ENCODE results near the gene POU2F1.

DNA sequence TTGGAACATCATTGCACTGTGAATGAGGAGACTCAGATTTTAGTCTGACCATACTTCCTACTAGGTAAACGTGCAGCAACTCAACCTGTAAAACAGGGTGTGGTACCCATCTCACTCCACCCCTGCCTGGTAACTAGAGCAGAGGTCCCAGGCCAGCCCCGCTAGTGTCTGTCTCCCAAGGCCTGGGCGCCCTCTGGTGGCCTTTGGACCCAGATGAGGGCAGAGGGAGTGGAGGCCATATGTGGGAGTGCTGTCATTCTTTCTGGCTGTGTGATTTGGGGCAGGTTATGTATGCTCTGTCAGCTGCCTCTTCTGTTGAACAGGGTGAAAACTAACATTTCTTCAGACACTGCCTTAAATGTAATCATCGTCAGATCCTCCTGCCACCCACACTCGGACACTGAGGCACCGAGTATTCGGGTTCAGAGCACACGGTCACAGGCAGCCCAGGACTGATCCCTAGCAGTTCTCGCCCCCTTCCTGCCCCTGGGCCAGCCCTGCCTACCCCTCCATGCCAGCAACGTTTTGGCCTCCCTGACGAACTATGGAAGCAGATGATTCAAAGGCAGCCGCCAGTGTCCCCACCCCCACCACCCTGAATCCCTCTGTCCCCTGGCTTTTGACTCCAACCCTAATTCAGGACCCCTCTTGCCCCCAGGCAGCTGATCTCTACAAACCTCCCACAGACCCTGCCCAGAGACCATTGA lies 221.6 kb downstream of the POU2F1 start:
- TF ChIP-seq, protein P1, sequence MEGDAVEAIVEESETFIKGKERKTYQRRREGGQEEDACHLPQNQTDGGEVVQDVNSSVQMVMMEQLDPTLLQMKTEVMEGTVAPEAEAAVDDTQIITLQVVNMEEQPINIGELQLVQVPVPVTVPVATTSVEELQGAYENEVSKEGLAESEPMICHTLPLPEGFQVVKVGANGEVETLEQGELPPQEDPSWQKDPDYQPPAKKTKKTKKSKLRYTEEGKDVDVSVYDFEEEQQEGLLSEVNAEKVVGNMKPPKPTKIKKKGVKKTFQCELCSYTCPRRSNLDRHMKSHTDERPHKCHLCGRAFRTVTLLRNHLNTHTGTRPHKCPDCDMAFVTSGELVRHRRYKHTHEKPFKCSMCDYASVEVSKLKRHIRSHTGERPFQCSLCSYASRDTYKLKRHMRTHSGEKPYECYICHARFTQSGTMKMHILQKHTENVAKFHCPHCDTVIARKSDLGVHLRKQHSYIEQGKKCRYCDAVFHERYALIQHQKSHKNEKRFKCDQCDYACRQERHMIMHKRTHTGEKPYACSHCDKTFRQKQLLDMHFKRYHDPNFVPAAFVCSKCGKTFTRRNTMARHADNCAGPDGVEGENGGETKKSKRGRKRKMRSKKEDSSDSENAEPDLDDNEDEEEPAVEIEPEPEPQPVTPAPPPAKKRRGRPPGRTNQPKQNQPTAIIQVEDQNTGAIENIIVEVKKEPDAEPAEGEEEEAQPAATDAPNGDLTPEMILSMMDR (IDR thresholded peaks at IDR 0.05), result peak; percentile 55 to 70 (median 58)
- TF ChIP-seq POLR2A (IDR thresholded peaks at IDR 0.05), result no peak
- no peak for TF ChIP-seq EP300 (IDR thresholded peaks at IDR 0.05)

All from ovary (tissue), 3 donors.